ENCODE measurements around the gene KRTCAP2. TPM values are rescaled to one million over a fixed set of nuclear protein-coding genes. Genes with fewer than 3 reads are reported as not detected.

KRTCAP2 gene
- total and polyA plus RNA-seq, 3 donors from 2014 or later: 242 to 397 (median 255) TPM

GRCh38 chr1:155131856-155132255 lies 41.2 kb downstream of the KRTCAP2 start:
- peaks cover 38% of the 10 kb centered on the region for H3K4me1 ChIP-seq
- H3K9me3 ChIP-seq: no peaks in the 10 kb centered on the region
- no peak overlapping the region for H3K27ac ChIP-seq
- H3K36me3 ChIP-seq (ENCODE audit: low read depth, missing control alignments): no peaks in the 10 kb centered on the region
- H3K27me3 ChIP-seq: no peaks in the 10 kb centered on the region
- intact Hi-C loops (cut with DNase I; ENCODE audit: low total_unique reads): no loop called here
- TF ChIP-seq CTCF (IDR thresholded peaks at IDR 0.05): no peak
- no peak for TF ChIP-seq POLR2A (IDR thresholded peaks at IDR 0.05)
- WGBS, 2 donors: 68 to 73% methylated on average over 2 of the region's 2 CpGs
- DNase-seq: no peak
- no peak overlapping the region for H3K4me3 ChIP-seq

DNA sequence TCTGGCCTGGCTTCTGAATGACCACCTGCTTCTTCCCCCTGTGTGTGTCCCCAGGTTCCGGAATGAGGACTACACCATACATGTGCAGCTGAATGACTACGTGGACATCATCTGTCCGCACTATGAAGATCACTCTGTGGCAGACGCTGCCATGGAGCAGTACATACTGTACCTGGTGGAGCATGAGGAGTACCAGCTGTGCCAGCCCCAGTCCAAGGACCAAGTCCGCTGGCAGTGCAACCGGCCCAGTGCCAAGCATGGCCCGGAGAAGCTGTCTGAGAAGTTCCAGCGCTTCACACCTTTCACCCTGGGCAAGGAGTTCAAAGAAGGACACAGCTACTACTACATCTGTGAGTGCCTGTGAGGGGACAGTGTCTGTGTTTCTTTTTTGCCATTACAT lies 41.8 kb downstream of the KRTCAP2 start:
- H3K4me3 ChIP-seq: no peak overlapping the region
- no peaks in the 10 kb centered on the region for H3K9me3 ChIP-seq
- TF ChIP-seq CTCF (IDR thresholded peaks at IDR 0.05): no peak
- no peak for TF ChIP-seq POLR2A (IDR thresholded peaks at IDR 0.05)
- H3K36me3 ChIP-seq (ENCODE audit: low read depth, missing control alignments): no peaks in the 10 kb centered on the region
- intact Hi-C loops (cut with DNase I; ENCODE audit: low total_unique reads): no loop called here
- H3K27ac ChIP-seq: no peak overlapping the region
- H3K27me3 ChIP-seq: no peaks in the 10 kb centered on the region
- no peak for DNase-seq
- WGBS, 2 donors: 88 to 90% methylated on average over 8 of the region's 8 CpGs
- H3K4me1 ChIP-seq: peaks cover 41% of the 10 kb centered on the region

GRCh38 chr1:155130272-155131006 lies 42.7 kb downstream of the KRTCAP2 start:
- H3K9me3 ChIP-seq: no peaks in the 10 kb centered on the region
- peaks cover 42% of the 10 kb centered on the region for H3K4me1 ChIP-seq
- TF ChIP-seq POLR2A (IDR thresholded peaks at IDR 0.05) (no peak), CTCF (IDR thresholded peaks at IDR 0.05) (no peak)
- H3K27ac ChIP-seq: no peak overlapping the region
- intact Hi-C loops (cut with DNase I; ENCODE audit: low total_unique reads): no loop called here
- no peaks in the 10 kb centered on the region for H3K36me3 ChIP-seq (ENCODE audit: low read depth, missing control alignments)
- WGBS, 2 donors: 23 to 39% methylated on average over 5 to 6 of the region's 6 CpGs
- no peaks in the 10 kb centered on the region for H3K27me3 ChIP-seq
- H3K4me3 ChIP-seq: no peak overlapping the region
- DNase-seq: no peak

- Histone ChIP-seq H3K4me1 (peaks cover 31% of the 10 kb centered on the region), H3K36me3 (ENCODE audit: low read depth, missing control alignments) (no peaks in the 10 kb centered on the region), H3K4me3 (no peak overlapping the region), H3K9me3 (no peaks in the 10 kb centered on the region), H3K27ac (no peak overlapping the region), H3K27me3 (no peaks in the 10 kb centered on the region)
- DNase-seq: no peak
- WGBS, 2 donors: 29 to 41% methylated on average over 14 of the region's 14 CpGs
- no peak for TF ChIP-seq CTCF (IDR thresholded peaks at IDR 0.05)
- TF ChIP-seq POLR2A (IDR thresholded peaks at IDR 0.05): no peak
- intact Hi-C loops (cut with DNase I; ENCODE audit: low total_unique reads): no loop called here
Observed at GRCh38 chr1:155128755-155129473, 44.2 kb downstream of the KRTCAP2 start.
